ENCODE measurements around the gene KIF26B. TPM values are rescaled to one million over a fixed set of nuclear protein-coding genes. Genes with fewer than 3 reads are reported as not detected.

KIF26B gene
- total RNA-seq, 2 experiments from 2014 or later: 0.60 to 0.84 TPM

DNA sequence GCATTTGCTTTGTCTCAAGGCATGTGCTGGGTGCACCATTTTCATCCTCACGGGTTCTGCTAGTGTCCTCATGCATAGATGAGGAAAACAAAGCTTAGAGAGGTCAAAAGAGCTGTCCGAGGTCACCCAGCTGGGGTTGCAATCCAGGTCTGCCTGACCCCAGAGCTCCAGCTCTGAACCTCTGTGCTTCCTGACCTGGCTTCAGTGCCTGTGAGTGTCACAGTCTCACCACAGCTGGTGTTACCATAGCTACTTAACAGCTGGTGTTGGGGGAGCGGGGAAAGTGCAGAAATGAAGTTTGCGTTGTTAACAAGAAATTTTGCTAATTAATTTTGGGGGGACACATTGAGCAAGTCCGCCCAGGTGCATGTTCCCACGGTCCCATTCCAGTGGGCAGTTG lies 328.5 kb downstream of the KIF26B start:
- no peak overlapping the region for H3K4me3 Mint-ChIP-seq

GRCh38 chr1:245484176-245484575 lies 329.4 kb downstream of the KIF26B start:
- H3K27me3 Mint-ChIP-seq: no peaks in the 10 kb centered on the region

More for the DNA sequence above, 328.5 kb downstream of the KIF26B start:
- no peak for DNase-seq
- no peaks in the 10 kb centered on the region for H3K9me3 Mint-ChIP-seq
- H3K27me3 Mint-ChIP-seq: no peaks in the 10 kb centered on the region
- H3K4me1 Mint-ChIP-seq: no peaks in the 10 kb centered on the region
- no peak overlapping the region for H3K27ac Mint-ChIP-seq
- no peaks in the 10 kb centered on the region for H3K36me3 Mint-ChIP-seq

DNA sequence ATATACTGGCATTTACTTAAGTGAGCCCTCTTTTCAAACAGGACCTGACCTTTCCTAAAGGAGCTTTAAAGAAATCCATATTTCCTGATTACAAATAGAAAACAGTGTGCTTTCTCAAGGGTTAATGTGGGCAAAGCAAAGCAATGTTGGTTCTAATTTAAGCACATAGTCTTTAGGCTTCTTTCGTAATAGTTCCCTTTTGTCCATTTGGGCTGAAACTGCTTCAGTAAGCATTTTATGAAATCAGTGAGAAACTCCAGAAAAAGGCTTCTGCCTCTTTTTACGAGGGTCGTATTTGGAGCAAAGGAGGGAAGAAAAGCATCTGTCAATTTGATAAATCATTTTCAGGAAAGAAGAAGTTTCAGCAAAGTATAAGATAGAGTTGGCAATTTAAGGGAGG lies 331.2 kb downstream of the KIF26B start:
- no peaks in the 10 kb centered on the region for H3K4me1 Mint-ChIP-seq
- H3K27ac Mint-ChIP-seq: no peak overlapping the region
- no peaks in the 10 kb centered on the region for H3K36me3 Mint-ChIP-seq
- no peak for DNase-seq
- no peaks in the 10 kb centered on the region for H3K9me3 Mint-ChIP-seq
- no peaks in the 10 kb centered on the region for H3K27me3 Mint-ChIP-seq
- H3K4me3 Mint-ChIP-seq: no peak overlapping the region

More at GRCh38 chr1:245484176-245484575, 329.4 kb downstream of the KIF26B start:
- H3K4me1 Mint-ChIP-seq: no peaks in the 10 kb centered on the region
- H3K36me3 Mint-ChIP-seq: no peaks in the 10 kb centered on the region
- no peak overlapping the region for H3K4me3 Mint-ChIP-seq
- H3K27ac Mint-ChIP-seq: no peak overlapping the region
- no peak for DNase-seq
- H3K9me3 Mint-ChIP-seq: no peaks in the 10 kb centered on the region

DNA sequence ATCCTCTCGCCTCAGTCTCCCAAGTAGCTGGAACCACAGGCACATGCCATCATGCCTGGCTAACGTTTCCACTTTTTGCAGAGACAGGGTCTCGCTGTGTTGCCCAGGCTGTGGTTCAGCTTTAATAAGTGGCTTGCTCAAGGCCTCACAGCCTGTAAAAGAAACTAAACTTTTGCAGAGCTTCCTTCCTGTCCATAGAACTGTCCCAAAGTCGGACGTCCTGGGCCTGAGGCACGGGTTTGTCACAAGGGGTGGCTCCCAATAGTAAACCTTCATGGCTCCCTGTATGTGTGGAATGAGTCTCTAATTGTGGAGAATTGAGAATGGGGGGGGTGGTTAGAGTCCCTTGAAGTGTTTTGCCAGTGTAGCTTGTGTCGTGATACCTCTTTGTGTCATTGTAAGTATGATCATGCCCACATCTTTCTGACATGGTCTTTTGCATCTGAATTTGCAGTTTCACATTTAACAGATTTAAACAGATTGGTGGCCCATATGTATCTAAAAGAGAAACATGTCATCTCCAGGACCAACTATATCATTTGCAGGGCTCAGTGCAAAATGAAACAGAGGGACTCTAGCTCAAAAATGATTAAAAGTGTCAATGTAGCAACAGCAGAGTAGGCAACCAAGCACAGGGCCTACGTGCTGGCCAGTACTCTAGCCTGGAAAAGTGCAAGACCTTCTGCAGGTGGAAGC lies 332.1 kb downstream of the KIF26B start:
- Mint-ChIP-seq H3K4me3 (no peak overlapping the region), H3K9me3 (no peaks in the 10 kb centered on the region)

GRCh38 chr1:245488346-245489129 lies 333.8 kb downstream of the KIF26B start:
- Mint-ChIP-seq H3K4me1 (no peaks in the 10 kb centered on the region), H3K27ac (no peak overlapping the region)
- no peak for DNase-seq

More for the DNA sequence above, 332.1 kb downstream of the KIF26B start:
- peaks cover under 1% of the 10 kb centered on the region for H3K27me3 Mint-ChIP-seq
- DNase-seq: no peak
- no peaks in the 10 kb centered on the region for H3K36me3 Mint-ChIP-seq
- no peak overlapping the region for H3K27ac Mint-ChIP-seq
- H3K4me1 Mint-ChIP-seq: no peaks in the 10 kb centered on the region

DNA sequence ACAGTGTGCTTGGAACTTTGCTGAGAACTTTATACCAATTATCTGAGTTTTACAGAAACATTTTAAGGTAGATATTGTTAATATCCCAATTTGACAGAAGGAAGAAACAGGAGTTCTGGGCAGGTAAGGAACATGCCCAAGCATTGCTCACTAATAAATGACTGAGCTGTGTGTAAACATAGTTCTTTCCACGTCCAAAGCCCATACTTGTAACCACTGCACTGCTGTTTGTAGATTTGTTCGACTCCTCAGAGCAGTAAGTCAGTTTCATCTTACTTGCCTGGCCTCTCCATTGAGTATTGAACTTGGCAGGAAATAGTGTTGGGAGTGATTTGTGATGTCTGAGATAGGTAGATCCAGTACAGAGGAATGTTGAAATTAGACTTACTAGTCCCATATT lies 335.1 kb downstream of the KIF26B start:
- Mint-ChIP-seq H3K9me3 (no peaks in the 10 kb centered on the region), H3K36me3 (no peaks in the 10 kb centered on the region), H3K27ac (no peak overlapping the region), H3K4me1 (no peaks in the 10 kb centered on the region), H3K4me3 (no peak overlapping the region), H3K27me3 (peaks cover 7% of the 10 kb centered on the region)
- no peak for DNase-seq

More at GRCh38 chr1:245488346-245489129, 333.8 kb downstream of the KIF26B start:
- Mint-ChIP-seq H3K27me3 (peaks cover 6% of the 10 kb centered on the region), H3K36me3 (no peaks in the 10 kb centered on the region), H3K9me3 (no peaks in the 10 kb centered on the region), H3K4me3 (no peak overlapping the region)

DNA sequence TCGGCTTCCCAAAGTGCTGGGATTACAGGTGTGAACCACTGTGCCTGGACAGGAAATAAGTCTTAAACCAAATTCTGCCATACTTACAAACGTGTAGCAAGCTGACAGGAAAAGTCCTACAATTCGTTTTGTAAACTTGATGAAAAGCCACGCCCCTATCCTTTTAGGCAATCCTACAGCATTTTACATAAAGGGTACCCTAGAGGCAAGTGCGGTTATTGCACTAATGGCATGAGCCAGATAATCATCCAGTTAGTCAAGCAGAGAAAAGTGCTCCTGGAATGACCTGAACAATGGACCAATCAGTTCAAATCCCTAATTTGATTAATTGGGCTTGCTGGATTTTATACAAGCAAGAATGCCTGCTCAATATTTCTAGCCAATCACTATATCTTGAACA lies 338.2 kb downstream of the KIF26B start:
- H3K9me3 Mint-ChIP-seq: no peaks in the 10 kb centered on the region
- DNase-seq: no peak
- H3K4me3 Mint-ChIP-seq: no peak overlapping the region
- H3K27ac Mint-ChIP-seq: no peak overlapping the region
- H3K27me3 Mint-ChIP-seq: peaks cover 7% of the 10 kb centered on the region
- no peaks in the 10 kb centered on the region for H3K4me1 Mint-ChIP-seq
- no peaks in the 10 kb centered on the region for H3K36me3 Mint-ChIP-seq

DNA sequence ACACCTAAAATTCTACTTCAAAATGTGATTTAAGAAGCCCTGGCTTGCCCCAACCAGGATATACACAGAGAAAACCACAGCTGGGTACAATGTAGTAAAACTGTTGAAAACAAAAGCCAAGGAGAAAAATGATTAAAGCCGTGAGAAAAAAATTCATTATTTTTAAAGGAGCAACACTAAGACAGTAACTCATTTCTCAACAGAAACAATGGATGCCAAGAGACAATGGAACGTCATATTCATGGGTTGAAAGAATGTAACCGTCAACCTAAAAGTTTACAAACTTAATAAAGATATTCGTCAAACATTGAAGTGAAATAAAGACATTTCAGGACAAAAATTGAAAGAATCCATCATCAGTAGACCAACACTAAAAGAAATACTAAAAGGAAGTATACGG lies 340.9 kb downstream of the KIF26B start:
- Mint-ChIP-seq H3K36me3 (no peaks in the 10 kb centered on the region), H3K4me3 (no peak overlapping the region), H3K27me3 (peaks cover 10% of the 10 kb centered on the region), H3K27ac (no peak overlapping the region), H3K9me3 (no peaks in the 10 kb centered on the region), H3K4me1 (no peaks in the 10 kb centered on the region)
- no peak for DNase-seq

DNA sequence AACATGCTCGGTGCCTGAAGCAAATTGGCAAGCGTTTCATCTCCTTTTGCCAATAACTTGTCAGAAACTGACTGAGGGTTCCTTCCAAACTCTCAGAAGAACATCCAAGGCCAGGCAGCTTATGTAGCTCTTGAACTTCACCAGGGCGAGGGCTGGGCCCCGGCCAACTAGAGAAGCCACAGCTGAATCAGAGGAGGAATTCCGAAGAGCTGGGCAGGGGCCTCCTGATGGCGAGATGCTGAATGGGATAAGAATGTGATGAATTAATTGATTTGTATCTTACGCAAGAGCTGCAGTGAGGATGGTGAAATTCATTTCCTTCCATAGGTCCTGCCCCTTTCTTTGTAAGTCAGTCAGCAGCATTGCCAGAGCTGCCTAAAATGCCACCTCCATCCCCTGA lies 345.8 kb downstream of the KIF26B start:
- Mint-ChIP-seq H3K36me3 (no peaks in the 10 kb centered on the region), H3K27ac (no peak overlapping the region)
- DNase-seq: no peak

GRCh38 chr1:245501633-245502032 lies 346.8 kb downstream of the KIF26B start:
- Mint-ChIP-seq H3K27ac (no peak overlapping the region), H3K9me3 (no peaks in the 10 kb centered on the region), H3K36me3 (no peaks in the 10 kb centered on the region), H3K27me3 (peaks cover 3% of the 10 kb centered on the region), H3K4me3 (no peak overlapping the region), H3K4me1 (no peaks in the 10 kb centered on the region)
- no peak for DNase-seq

More for the DNA sequence above, 345.8 kb downstream of the KIF26B start:
- Mint-ChIP-seq H3K9me3 (no peaks in the 10 kb centered on the region), H3K4me3 (no peak overlapping the region), H3K4me1 (no peaks in the 10 kb centered on the region), H3K27me3 (peaks cover 3% of the 10 kb centered on the region)

DNA sequence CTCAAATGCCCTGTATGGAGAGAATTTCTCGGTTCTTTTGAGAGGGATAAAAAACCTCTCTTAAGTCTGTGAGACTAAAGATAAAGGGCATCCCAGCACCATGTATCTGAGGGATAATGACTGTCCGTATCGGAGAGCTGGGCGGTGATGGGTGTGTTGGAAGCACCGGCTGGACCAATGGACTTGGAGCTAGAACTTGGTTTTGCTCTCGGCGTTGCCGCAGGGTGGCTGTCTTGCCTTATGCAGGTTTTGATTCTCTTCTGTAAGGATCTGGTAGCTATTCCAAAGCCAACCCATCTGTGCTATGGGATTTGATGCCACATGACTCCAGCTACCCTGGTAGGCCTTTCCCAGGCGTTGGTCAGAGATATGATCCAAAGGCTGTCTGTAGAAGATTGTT lies 348.8 kb downstream of the KIF26B start:
- DNase-seq: no peak
- Mint-ChIP-seq H3K9me3 (no peaks in the 10 kb centered on the region), H3K36me3 (no peaks in the 10 kb centered on the region), H3K4me1 (no peaks in the 10 kb centered on the region), H3K27ac (no peak overlapping the region), H3K4me3 (no peak overlapping the region), H3K27me3 (peaks cover 3% of the 10 kb centered on the region)

- Mint-ChIP-seq H3K4me1 (no peaks in the 10 kb centered on the region), H3K36me3 (no peaks in the 10 kb centered on the region), H3K27me3 (peaks cover 15% of the 10 kb centered on the region), H3K27ac (no peak overlapping the region), H3K4me3 (no peak overlapping the region), H3K9me3 (no peaks in the 10 kb centered on the region)
- DNase-seq: no peak
These were observed 355.4 kb downstream of the KIF26B start for GRCh38 chr1:245510144-245510543.

DNA sequence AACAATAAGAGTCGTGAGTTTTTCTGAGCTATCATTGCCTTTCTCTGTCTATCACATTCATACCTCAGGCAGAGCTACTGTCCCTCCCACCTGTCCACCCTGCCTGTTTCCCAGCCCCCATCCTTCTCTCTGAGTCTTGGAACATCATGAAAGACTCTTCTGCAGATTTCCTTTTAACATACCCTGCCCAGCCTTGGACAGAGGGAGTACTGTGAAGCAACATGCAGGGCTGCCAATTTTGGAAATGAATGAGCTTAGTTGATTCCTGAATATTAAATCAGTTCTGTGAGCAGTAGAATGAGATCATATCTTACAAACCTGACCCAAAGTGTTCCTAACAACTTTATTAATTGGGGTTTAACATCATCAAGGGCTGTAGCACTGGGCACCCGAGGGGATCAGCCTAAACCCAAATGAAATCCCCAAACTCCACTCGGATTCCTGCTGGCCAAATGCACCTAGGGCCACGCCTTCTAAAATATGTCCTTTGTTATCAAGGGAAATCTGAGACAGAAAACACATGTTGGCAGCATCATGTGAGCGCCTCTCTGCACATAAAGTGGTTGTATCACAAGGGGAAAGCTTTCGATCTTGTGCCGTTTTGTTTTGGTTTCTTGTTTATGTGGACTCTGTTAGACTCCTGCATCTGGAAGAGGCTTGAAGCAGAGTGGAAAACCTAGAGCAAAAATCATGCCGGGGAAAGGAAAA lies 357.6 kb downstream of the KIF26B start:
- Mint-ChIP-seq H3K27me3 (peaks cover 15% of the 10 kb centered on the region), H3K9me3 (no peaks in the 10 kb centered on the region), H3K4me3 (no peak overlapping the region), H3K4me1 (no peaks in the 10 kb centered on the region), H3K27ac (no peak overlapping the region), H3K36me3 (no peaks in the 10 kb centered on the region)
- no peak for DNase-seq

GRCh38 chr1:245512980-245513578 lies 358.3 kb downstream of the KIF26B start:
- no peak for DNase-seq
- no peaks in the 10 kb centered on the region for H3K9me3 Mint-ChIP-seq
- H3K4me3 Mint-ChIP-seq: no peak overlapping the region
- peaks cover 15% of the 10 kb centered on the region for H3K27me3 Mint-ChIP-seq
- no peaks in the 10 kb centered on the region for H3K36me3 Mint-ChIP-seq
- H3K4me1 Mint-ChIP-seq: no peaks in the 10 kb centered on the region
- H3K27ac Mint-ChIP-seq: no peak overlapping the region

GRCh38 chr1:245516284-245516759 lies 361.5 kb downstream of the KIF26B start:
- no peak for DNase-seq
- H3K27ac Mint-ChIP-seq: no peak overlapping the region
- H3K9me3 Mint-ChIP-seq: no peaks in the 10 kb centered on the region
- H3K4me1 Mint-ChIP-seq: no peaks in the 10 kb centered on the region
- H3K36me3 Mint-ChIP-seq: no peaks in the 10 kb centered on the region
- H3K27me3 Mint-ChIP-seq: peaks cover 12% of the 10 kb centered on the region
- no peak overlapping the region for H3K4me3 Mint-ChIP-seq
